ENCODE data around the gene CCL26.
"Not testable (repeated sequence)": the region's sequence is repeated elsewhere in the genome, so short reads cannot be mapped to it uniquely, and the experiment has no call there.

The CCL26 gene

GRCh38 chr7:75789361-75789924 lies 17.4 kb upstream of the CCL26 start:
- no peak for DNase-seq

DNA sequence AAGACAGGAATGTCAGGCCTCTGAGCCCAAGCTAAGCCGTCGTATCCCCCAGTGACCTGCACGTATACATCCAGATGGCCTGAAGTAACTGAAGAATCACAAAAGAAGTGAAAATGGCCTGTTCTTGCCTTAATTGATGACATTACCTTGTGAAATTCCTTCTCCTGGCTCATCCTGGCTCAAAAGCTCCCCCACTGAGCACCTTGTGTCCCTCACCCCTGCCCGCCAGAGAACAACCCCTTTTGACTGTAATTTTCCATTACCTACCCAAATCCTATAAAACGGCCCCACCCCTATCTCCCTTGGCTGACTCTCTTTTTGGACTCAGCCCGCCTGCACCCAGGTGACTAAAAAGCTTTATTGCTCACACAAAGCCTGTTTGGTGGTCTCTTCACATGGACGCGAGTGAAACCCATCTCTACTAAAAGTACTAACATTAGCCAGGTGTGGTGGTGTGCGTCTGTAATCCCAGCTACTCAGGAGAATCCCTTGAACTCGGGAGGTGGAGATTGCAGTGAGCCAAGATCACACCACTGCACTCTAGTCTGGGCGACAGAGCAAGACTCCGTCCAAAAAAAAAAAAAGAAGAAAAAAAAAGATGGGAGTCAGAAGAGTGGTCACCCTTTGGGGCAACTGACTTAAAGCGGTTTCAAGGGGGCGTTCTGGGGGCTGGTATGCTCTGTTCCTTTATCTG lies 16.3 kb upstream of the CCL26 start:
- not testable (repeated sequence) for DNase-seq

- not testable (repeated sequence) for DNase-seq
Measured at GRCh38 chr7:75783058-75783457, 11.0 kb upstream of the CCL26 start.

DNA sequence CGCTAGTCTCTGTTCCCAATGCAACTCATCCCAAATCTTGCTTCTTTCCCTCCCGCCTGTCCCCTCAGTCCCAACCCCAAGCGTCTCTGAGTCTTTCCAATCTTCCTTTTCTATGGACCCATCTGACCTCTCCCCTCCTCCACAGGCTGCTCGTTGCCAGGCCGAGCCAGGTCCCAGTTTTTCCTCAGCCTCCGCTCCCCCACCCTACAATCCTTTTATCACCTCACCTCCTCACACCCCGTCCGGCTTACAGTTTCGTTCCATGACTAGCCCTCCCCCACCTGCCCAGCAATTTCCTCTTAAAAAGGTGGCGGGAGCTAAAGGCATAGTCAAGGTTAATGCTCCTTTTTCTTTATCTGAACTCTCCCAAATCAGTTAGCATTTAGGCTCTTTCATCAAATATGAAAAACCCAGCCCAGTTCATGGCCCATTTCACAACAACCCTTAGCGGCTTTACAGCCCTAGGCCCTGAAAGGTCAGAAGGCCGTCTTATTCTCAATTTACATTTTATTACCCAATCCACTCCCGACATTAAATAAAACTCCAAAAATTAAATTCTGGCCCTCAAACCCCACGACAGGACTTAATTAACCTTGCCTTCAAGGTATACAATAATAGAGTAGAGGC lies 8.7 kb upstream of the CCL26 start:
- DNase-seq: not testable (repeated sequence)

DNA sequence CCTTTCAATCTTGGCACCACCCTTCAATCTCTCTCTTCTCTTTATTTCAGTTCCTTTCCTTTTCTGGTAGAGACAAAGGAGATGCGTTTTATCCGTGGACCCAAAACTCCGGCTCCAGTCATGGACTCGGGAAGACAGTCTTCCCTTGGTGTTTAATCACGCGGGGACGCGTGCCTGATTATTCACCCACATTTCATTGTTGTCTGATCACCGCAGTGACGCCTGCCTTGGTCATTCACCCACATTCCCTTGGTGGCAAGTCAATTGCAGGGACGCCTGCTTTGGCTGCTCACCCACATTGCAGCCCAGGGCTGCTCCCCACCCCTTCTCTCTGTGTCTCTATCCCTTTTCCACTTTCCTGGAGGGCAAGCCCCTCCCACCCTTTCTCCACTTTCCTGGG lies 7.5 kb upstream of the CCL26 start:
- DNase-seq: not testable (repeated sequence)

DNA sequence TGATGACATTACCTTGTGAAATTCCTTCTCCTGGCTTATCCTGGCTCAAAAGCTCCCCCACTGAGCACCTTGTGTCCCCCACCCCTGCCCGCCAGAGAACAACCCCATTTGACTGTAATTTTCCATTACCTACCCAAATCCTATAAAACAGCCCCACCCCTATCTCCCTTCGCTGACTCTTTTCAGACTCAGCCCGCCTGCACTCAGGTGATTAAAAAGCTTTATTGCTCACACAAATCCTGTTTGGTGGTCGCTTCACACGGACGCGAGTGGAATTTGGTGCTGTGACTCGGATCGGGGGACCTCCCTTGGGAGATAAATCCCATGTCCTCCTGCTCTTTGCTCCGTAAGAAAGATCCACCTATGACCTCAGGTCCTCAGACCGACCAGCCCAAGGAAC lies 7.0 kb upstream of the CCL26 start:
- not testable (repeated sequence) for DNase-seq

DNA sequence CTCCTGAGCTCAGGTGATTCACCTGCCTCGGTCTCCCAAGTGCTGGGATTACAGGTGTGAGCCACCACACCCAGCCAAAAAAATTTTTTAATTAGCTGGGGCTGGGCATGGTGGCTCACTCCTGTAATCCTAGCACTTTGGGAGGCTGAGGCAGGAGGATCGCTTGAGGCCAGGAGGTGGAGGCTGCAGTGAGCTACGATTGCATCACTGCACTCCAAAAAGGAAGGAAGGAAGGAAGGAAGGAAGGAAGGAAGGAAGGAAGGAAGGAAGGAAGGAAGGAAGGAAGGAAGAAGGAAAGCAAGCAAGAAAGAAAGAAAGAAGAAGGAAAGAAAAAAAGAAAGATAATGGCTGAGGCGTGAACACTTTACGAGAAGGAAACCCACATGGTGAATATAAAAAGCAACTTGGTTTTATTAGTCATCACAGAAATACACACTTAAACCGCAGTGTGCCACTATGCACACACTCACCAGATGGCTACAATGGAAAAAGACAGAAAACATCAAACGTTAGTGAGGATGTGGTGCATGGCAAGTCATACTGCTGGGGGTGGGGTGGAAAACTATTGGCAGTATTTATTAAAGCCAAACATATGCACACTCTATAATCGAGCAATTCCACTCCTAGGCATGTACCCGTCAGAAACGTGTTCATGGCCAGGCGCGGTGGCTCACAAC lies 4.4 kb upstream of the CCL26 start:
- DNase-seq: peak in 1 of 6 experiments; percentile 28

DNA sequence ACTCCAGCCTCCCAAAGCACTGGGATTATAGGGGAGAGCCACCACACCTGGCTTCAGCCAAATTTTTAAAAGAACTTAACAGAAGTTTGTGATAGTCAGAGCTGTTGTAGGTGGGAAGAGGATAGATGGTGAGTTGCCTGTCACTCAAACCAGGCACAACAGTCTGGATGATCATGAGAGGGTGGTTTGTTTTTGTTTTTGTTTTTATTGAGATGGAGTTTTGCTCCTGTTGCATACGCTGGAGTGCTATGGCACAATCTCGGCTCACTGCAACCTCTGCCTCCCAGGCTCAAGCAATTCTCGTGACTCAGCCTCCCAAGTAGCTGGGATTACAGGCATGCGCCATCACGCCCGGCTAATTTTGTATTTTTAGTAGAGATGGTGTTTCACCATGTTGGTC lies 1.9 kb upstream of the CCL26 start:
- DNase-seq: not testable (repeated sequence)

DNA sequence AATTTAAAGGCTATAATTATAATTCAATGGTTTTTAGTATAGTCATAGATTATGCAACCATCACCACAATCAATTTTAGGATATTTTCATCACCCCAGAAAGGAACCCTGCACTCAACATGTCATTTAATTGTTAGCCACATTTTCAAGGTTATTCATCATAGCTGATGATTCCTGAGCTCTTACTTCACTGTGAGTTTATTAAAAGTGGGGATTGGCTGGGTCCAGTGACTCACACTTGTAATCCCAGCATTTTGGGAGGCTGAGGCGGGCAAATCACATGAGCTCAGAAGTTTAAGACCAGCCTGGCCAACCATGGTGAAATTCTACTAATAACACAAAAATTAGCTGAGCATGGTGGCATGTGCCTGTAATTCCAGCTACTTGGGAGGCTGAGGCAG lies 787 bp downstream of the CCL26 start:
- DNase-seq: no peak

DNA sequence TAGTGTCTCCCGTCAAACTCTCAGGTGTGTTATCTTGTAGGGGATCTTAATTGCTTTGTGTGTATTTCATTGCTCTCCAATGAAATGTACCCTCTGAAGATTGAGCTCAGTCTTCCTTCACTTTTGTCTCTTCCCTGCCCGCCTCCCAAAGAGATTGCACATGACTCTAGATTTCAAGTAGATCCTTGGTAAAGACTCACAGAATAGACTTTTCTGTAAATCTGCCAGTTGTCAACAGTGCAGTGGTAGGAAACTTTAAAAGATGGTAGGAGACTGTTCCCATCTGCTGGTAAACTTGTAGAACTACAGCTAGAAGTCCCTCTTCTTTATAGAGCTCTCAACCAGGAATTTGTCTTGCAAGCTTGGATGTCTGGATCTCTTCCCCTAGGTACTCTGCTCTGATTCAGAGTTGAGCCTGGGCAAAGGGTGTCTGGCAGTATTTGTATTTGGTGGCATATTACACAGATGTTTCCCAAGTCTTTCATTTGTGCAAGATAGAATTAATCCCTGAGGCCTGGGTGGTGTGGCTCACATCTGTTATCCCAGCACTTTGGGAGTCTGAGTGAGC lies 9.6 kb downstream of the CCL26 start:
- DNase-seq: peak in 3 of 6 experiments; percentile 12 to 49 (median 28)

DNA sequence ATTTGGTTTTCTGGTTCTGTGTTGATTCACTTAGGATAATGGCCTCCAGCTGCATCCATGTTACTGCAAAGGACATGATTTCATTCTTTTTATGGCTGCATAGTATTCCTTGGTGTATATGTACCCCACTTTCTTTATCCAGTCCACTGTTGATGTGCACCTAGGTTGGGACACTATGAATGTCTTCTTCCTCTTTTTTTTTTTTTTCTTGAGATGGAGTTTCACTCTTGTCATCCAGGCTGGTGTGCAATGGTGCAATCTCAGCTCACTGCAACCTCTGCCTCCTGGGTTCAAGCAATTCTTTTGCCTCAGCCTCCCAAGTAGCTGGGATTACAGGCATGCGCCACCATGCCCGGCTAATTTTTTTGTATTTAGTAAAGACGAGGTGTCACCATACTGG lies 10.2 kb downstream of the CCL26 start:
- DNase-seq: not testable (repeated sequence)

DNA sequence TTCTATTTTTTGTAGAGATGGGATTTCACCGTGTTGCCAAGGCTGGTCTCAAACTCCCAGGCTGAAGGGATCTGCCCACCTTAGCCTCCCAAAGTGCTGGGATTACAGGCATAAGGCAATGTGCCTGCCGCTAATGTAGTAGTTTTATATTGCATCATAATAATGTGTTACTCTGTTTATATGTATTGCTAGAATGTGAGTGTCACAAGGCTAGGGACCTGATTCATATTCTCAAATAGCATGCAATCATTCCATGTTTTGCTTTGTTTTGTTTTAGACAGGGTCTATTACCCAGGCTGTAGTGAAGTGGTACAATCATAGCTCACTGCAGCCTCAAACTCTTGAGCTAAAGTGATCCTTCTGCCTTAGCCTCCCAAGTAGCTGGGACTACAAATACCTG lies 13.5 kb downstream of the CCL26 start:
- no peak for DNase-seq

- no peak for DNase-seq
Measured at GRCh38 chr7:75757860-75758259, 14.2 kb downstream of the CCL26 start.

DNA sequence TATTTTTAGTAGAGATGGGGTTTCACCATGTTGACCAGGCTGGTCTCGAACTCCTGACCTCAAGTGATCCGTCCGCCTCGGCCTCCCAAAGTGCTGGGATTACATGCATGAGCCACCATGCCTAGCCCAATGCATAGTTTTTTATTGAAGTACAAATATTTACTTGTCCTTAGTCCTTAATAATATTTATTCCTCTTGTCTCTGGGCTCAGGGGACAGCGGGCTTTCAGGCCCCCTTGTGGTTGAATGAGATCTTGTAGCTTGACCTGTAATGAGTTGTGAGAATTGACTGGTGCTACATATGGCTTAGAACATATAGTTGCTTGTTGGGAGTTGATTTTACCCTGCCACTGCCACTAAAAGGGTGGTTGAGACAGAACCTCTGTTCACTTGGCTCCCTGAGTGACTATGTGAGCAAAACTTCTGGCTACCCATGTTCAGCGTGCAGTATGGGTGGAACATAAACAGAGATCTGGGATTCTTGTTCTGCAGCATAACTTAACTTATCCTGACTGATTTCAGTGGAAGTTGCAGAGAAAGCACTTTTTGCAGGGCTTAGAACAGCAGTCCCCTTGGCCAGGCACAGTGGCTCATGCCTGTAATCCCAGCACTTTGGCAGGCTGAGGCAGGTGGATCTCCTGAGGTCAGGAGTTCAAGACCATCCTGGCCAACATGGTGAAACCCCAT lies 14.9 kb downstream of the CCL26 start:
- DNase-seq: no peak

DNA sequence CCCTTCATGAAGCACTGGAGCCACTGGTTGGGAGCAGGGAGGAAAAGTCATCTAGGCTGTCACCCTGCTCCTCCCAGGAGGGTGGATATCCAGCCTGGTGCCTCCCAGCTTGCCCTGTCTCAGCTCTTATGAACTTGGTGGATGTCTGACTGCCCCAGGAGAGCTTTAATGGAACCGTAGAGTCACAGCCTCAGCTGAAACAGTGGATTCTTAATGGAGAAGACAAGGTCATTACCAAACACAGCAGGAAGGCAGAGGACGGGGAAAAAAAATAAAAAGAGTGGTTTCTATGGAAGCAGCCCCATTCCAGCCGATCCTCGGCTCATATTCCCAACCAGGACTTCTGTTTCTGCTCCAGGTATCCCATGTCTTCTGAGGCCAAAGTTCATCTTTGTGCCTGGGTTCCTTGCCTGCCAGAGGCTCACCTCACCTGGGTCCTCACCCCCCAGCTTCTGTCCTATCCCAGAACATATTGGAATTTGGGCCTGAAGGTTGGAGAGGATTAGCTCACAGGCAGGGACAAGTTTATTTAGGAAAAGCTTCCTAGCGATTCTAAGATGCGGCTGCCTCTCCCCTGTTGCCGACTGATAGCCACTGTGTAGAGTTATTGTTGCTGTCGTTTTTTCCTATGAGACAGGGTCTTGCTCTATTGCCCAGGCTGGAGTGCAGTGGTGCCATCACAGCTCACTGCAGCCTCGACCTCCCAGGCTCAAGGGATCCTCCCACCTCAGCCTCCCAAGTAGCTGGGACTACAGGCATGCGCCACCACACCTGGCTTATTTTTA lies 15.6 kb downstream of the CCL26 start:
- no peak for DNase-seq

- no peak for DNase-seq
Measured at GRCh38 chr7:75743455-75743859, 28.6 kb downstream of the CCL26 start.

GRCh38 chr7:75740846-75741497 lies 31.0 kb downstream of the CCL26 start:
- no peak for DNase-seq

DNA sequence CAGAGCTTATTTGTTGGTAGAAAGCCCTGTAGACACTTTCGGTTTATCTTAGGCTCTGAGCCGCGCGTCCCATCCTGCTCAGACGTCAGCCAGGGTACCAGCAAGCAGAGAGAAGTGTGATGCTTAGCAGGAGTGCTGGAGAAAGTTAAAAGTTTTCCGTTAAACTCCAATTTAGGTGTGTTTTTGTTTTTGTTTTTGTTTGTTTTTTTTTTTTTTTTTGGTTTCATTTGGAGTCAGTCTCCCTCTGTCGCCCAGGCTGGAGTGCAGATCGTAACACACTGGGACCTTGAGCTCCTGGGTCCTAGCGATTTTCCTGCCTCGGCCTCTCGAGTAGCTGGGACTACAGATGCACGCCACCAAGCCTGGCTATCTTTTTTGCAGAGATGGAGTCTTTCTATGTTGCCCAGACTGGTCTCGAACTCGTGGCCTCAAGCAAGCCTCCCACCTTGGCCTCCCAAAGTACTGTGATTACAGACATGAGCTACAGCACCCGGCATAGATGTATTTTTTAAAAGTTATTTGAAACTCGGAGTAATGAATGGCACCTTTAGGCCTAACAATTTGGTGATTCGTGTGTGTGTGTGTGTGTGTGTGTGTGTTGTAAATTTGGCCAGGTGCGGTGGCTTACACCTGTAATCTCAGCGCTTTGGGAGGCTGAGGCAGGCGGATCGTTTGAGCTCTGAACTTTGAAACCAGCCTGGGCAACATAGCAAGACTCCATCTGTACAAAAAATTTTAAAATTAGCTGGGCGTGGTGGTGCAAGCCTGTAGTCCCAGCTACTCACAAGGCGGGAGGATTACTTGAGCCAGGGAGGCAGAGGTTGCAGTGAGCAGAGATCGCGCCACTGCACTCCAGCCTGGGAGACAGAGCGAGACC lies 32.0 kb downstream of the CCL26 start:
- DNase-seq: peak in 3 of 6 experiments; percentile 28 to 72 (median 67)

DNA sequence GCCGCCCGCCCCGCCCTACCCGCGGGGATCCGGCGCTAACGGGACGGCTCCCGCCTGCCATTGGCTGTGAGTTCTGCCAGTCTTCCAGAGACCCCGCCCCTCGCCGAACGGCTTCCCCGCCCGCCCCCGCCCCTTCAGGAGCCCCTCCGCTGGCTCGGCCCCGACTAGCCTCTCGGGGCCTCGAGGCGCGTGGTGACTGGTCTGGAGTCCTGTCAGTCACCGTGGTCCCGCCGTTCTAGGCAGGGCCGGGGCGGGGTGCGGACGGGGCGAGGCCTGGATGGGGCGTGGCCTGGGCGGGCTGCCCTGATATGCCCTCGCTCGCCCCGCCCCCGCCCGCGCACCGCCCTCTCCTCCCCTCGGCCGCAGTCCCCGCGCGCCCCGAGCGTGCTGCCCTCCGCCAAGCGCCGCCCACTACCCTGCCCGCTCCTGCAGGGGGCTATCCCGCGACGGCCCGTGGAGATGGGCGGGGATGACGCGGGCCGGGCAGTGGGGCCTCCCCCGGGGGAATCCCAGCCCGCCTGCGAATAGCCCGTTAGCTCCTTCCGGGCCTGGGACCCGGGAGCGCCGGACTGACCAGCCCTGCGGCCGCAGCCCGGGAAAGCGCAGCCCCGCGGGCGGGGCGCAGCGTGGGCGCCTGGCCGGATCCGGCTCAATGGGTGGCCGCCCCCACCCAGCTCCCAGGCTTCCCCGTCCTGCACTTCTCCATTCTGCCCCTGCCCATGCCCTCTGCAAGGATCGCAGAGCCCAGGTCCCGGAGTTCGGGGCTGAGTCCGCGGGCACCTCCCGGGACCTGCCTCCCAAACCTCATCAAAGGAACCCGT lies 32.8 kb downstream of the CCL26 start:
- DNase-seq: peak; percentile 97 to 100 (median 99)
